HK-2 (cell line): ENCODE results near the gene EPHA3.

Experiments
- DNase-seq: peaks from one replicate; pipeline ENCODE4 v3.0.0-alpha.2; 2018; ENCODE audit not compliant: unreplicated experiment

Gene EPHA3

DNA sequence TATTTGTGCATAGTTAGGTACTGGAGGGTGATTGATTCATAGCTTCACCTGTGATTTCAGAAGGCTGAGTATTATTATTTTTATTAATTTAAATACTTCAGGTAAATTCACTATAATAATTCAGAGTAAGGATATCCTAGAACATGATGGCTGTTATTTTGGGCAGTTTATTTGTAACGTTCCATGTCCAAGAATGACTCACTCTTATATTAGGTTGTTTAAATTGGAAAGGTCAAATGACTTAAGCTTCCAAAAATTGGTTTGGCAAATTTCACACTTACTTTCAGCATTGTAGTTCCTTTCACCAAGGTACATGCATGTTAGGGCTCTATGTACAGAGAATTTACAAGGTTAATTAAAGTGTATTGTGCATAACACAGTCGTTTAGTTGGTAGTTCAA is 120.2 kb downstream of the EPHA3 start:
- DNase-seq = no peak

DNA sequence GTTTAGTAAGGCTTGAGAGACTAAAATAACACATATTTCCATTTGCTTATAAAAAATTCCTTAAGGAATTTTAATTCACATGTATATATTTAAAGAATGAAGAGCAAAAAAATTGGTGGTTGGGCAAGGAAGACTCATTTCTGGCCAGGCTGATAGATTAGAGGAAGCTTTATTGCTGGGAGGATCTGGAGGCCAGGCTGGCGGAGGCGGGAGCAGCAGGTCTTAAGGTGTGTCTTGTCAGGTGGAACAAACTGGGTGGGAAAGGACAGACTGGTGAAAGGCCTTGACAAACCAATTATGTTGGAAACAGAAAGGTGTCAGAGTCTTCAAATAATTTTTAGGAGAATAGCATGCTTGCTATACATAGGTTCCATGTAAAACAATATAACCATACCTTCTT is 124.7 kb downstream of the EPHA3 start:
- DNase-seq = no peak

DNA sequence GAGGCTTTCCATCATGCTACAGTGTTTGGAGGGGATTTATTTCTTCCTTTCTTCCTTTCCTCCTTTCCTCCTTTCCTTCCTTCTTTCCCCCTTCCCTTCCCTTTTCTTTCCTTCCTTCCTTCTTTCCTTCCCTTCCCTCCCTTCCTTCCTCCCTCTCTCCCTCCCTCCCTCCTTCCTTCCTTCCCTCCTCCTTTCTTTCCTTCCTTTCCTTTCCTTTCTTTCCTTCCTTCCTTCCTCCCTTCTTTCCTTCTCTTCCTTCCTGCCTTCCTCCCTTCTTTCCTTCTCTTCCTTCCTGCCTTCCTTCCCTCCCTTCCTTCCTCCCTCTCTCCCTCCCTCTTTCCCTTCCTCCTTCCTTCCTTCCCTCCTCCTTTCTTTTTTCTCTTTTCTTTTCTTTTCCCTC is 127.2 kb downstream of the EPHA3 start:
- DNase-seq = no peak

DNA sequence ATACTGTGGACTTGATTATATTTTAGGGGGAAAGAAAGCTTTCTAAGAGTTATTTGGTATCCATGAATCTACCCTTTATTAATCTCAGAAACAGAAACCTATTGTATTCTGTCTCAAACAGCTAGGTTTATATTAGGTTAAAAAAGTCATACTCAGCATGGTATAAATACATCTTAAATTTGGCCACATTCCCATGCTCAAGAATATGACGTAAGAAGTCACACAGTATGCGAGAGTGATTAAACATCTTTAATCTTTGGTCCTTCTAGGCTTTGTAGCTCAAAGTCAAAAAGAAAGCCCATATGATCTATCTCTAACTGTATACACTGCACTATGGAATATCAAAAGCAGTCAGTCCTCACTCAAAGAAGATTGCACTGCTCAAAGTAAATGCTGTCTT is 131.4 kb downstream of the EPHA3 start:
- no peak for DNase-seq

DNA sequence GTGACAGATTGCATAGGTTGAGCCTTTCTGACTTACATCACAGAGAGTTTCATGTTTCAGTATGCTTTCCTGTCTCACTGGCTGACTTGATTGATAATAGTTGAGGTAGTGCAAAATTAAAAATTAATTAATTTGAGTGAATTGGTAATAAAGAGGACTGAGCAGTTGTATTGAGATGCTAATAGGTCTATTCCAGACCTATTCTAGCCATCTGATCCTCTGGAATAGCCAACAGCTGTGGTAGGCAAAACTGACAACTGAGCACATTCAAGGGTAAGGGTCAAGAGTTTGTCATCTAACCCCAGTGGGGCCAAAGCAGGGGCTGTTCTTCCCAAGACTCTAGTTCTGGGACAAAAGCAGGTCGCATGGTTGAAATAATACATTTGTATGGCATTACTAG is 132.4 kb downstream of the EPHA3 start:
- no peak for DNase-seq

DNA sequence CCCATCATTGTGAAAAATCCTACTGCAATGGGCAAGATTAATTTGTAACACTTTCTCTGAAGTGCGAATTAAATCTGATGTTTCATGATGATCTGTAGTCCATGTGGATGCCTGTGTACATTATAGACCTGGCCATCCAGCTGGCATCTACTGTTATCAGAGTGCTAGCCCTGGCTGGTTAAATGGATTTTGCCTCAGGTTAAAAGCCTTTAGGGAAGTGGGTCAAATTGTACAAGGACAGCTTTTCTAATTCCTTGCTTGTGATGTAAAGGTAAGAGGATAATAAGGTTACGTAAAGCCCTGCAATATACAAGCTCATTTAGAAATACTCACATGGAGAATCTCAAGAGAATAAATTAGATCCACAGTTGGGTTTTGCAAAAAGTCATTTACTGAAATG is 138.2 kb downstream of the EPHA3 start:
- DNase-seq = no peak

DNA sequence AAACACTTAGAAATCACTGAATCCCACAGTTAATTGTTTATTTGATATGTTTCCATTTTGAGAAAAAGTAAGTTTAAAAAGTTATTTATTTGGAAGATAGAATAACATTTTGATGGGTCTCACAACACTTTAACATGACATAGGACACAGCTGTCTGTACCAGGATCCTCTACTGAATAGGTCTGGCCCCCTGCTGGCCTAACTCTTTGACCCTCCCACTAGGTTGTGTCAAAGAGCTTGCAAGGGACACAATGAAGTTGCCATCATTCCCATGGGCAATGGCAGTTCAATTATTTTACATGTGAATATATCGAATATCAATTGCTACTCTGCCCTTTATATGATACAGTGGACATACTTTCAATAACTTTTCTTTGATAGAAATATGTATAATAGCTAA is 138.9 kb downstream of the EPHA3 start:
- DNase-seq = no peak

DNA sequence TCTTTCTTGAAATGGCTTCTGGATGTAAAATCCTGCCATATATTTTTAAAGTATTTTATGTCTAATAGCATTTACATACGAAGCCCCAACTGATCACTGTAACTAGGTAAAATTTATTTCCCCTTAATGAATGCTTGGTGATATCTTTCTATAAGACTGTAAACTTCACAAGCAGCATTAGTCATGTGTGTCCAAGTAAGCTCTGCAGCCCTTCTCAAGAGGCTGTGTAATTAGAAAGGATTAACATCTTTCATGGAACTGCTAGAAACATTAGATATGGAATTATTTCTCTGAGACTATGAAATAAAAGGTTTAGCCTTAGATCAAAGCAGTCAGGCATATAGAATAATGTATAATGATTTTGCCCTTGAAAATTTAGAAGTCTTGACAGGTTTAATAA is 143.3 kb downstream of the EPHA3 start:
- DNase-seq = no peak

DNA sequence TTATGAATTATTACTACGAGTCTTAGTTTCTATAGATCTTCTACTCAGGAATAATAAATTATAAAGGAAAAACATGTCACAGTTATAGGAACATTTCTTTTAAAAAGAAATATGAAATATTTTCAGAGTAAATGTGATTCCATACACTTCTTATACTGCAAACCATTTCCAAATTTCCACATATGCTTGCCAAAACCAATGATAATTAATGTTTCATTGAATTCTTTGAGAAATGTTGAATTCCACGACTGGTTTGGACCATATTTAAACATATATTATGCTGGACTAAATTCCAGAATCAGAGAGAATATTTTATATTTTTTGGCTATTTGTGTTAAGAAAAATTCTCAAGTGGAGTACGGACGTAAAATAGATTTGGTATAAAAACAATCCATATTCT is 144.6 kb downstream of the EPHA3 start:
- no peak for DNase-seq

DNA sequence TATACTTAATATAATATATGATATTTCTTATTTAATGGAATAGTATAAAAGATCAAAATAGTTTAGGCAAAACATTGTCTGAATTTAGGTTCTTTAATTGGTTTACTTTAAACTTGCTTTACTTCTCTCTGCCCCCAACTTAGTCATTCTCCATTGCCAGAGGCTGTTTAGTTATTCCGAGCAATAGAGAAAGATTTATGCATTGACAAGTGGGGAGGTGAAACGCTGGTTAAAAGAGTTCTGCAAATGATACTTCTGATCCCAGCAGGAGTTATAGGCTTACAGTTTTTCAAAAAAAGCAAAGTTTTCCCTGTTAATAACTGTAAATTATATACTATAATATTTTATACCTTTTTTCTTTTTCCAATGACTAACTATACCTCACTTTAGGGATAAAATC is 145.4 kb downstream of the EPHA3 start:
- DNase-seq = no peak

DNA sequence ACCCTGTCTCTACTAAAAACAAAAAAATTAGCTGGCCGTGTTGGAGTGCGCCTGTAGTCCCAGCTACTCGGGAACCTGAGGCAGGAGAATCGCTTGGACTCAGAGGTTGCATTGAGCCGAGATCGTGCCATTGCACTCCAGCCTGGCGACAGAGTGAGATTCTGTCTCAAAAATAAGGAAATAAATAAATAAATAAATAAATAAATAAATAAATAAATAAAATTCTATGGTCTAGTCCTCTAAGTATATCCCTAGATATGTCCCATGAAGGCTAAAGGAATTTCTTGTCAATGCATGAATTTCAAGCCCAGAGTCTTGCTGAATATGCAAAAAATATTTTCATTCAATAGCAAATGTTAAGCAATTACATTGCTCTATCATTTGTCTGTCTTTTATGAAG is 149.0 kb downstream of the EPHA3 start:
- no peak for DNase-seq

DNA sequence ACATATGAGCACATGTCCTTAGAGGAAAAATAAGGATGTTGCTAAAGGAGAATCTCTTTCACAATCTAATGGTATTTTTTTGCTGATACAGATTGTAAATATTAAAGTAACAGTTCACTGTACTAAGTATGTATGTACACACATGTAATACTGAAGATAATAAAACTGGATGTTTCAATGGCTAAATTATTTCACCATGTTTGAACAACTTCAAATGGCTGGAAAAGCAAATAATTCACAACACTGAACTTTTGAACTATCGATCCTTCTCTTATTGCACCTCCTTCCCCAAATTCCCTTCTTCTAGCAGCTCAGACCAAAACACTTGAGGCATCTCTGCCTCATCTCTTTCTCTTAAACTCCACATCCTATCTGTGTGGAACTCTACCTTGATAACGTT is 149.5 kb downstream of the EPHA3 start:
- DNase-seq = no peak

DNA sequence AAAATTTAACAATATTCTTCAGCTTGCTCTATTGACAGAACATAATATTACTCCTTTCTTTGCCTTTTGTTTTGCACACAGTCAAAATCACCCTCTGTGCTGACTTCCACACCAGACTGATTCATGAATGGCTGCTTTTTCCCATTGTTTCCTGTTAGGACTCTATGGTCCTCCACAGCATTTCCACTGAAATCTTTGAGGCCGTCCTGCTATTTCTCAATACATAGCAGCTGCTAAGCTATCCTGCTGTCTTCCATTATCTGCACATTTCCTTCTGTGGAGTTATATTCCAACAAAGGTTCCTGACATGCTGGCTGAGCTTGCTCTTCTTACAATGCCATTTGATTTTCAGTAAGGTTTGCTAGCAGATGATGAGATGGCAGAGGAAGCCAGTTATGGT is 153.3 kb downstream of the EPHA3 start:
- DNase-seq = no peak

DNA sequence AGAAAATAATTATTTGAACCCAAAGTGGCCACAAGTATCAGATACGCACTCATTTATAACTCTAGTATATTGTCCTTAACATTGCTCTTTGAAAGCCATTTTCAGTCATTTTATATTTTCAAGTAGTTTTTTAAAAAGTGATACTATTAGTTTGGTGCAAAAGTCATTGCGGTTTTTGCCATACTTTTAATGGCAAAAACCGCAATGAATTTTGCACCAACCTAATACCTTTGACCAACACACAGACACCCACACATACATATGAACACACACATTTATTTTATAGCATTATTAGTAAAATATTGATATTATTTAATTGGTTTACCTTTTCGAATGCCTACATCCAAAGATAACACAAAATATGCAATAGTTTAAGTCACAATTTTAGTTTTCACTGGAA is 154.3 kb downstream of the EPHA3 start:
- no peak for DNase-seq

DNA sequence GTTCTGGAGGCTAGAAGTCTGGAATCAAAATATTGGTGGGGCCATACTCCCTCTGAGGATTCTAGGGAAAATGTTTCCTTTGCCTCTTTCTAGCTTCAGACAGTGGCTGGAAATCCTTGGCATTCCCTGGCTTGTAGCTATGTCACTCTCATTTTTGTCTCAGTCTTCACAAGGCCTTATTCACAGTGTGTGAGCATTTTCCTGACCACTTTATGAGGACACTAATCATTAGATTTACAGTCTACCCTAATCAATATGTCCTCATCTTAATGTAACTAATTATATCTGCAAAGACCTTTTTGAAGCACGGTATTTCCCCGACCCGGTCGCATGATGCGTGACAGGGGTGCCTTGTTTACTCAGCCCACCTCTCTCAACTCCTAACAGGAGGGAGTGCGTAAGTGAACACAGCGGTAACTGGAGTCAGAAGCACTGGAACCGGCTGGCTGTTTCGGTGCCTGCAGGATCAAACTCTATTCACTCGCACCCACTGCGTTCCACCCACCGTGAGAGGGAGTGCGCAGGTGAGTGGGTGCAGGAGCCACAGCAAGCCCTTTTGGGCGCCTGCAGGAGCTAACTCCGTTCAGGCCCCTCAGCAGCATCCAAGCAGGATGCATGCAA is 155.0 kb downstream of the EPHA3 start:
- no peak for DNase-seq

DNA sequence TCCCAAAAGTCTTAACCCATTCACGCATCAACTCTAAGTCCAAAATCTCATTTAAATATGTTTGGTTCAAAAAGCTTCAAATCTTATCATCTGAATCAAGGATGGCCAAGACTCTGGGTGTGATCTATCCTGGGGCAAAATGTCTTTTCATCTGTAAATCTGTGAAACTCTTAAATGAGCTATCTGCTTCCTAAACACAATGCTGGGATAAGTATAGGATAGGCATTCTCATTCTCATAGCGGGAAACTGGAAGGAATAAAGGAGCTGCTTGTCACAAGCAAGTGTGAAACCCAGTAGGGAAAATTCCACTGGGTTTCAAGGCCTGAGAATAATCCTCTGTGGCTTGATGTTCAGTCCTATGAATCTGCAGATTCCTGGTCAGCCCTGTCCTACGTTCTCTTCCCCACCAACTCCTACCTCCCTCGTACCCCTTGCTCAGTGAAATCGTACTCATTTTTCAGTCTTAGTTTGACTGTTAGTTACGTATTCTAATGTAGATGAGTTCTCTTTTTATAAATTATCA is 156.7 kb downstream of the EPHA3 start:
- no peak for DNase-seq

DNA sequence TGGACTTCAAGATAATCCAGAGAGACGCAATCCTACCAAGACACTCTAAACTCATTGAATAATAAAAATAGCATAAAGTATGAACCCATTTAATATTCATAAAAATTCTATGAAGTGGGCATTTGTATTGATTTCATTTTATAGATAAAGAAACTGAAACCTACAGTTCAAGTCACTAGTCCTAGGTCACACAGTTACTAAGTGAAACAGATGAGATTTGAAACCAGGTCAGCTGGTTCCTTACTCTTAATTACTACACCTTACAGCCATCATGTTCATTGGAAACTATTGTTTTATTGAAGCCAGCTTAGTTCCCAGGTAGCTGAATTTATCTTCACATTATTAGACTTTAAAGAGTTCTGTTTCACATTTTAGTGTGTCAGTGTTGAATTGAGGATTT is 158.7 kb downstream of the EPHA3 start:
- no peak for DNase-seq

DNA sequence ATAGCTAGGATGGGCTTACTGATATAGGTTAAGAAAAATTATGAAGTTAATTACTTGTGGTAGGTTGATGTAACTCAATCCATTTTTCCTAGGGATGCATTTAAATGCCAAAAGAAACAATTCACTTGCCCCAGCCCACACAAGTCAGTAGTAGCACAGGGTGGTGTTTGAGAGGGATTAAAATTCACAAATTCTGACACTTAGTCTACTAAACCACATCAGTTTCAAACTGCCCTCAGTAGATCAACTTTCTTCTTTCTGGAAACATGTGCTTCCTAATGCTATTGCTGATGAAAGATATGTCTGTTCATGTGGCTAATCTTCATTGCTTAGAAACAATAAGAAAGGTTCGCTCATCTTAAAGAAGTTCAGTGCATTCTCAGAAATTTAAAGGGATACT is 160.6 kb downstream of the EPHA3 start:
- DNase-seq = no peak

DNA sequence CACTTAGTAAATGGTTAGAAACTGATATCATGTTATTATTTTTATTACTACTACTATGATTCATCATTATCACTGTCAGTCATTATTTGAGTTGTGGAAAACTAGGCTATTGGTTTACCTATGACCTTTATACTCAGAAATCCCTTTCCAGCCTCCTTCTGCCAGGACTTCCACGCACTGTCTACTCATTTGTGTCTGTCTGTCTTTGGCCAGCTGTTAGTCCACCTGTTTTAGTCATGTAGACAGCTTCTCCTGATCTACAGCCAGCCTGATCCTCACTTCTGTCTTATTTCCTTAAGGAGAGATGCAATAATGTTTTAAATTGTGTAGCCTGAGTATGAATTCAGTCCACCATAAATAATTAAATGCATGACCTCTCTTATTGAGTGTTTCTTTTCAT is 162.8 kb downstream of the EPHA3 start:
- no peak for DNase-seq

DNA sequence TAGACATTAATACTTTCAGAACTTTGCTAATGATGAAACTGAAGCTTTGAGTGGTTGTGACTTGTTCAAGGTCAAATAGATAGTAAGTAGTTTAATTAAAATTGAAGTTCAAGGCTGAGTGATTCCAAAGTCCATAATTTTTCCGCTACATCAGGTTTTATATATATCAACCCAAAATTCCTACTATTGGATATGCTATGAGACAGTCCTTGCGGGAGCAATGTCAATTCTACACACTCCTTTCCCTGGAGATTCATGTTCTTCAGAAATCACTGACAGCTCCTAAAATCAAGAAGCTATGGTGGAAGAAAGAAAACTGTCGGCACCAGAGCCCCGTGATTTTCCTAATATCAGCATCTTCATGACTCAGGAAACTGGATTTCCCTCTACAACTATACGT is 167.6 kb downstream of the EPHA3 start:
- DNase-seq = no peak

DNA sequence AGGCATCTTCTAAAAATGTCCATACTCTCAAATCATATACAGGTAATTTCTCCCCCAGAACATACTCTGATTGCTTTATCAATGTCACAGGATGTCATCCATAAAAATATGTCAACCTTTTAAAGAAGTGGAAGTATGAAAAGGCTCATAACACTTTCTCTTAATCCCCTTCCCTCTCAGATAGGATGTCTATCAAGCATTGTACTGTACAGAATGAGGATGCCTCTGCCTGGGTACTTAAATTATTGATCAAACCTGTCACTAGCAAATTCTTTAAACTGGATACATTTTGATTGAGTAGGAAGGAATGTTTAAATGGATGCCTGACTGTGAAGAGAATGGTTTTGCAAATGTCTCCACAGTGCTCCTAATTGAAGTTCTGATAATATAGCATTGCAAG is 168.7 kb downstream of the EPHA3 start:
- DNase-seq = no peak

DNA sequence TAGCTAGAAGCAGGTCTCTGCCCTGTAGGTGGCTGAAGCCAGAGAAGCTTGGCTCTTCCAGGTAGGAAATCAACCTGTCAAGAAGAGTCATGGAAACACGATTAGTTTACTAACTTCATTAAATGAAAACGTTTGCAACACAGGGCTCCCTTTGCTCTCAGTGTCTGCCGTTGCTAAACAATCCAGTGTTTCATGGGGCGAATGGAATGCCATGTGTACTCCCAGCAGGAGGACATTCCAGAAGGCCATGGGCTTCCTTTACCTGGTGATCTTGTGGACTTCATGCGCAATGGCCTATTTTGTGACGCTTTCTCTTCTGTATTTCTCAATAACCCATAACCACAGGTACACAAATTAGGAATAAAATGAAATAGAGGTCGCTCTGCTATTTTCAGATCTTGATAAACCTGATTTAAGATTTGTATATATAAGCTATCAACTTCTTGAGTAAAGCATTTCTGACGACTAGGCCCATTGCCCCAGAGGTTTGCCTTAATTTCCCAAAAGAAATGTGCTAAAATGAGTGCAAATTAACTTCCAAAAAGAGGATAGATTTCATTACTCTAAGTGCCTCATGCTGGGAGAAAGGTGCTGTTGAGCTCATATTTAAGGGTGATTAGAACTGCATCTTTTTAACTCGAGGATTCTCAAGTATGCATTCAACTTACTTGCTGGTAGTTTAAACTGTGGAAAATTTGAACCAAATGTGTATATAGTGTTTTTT is 171.0 kb downstream of the EPHA3 start:
- no peak for DNase-seq

DNA sequence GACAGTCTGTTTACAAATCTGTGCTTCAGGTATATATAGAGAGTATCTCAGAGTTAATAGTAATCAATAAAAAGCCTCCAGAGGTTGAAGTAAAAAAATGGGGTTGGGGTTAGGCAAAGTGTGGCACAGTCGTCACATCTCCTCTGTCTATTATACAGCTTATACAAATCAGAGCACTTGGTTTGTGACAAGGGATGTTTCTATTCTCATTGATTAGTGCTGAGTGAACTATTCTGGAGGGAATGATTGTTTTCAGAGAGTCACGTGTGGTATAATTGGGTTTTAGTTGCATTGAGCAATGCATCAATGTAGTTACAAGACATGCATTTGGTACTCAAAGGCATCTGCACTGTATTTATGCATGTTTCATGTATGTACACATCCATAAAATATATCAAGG is 172.9 kb downstream of the EPHA3 start:
- no peak for DNase-seq

DNA sequence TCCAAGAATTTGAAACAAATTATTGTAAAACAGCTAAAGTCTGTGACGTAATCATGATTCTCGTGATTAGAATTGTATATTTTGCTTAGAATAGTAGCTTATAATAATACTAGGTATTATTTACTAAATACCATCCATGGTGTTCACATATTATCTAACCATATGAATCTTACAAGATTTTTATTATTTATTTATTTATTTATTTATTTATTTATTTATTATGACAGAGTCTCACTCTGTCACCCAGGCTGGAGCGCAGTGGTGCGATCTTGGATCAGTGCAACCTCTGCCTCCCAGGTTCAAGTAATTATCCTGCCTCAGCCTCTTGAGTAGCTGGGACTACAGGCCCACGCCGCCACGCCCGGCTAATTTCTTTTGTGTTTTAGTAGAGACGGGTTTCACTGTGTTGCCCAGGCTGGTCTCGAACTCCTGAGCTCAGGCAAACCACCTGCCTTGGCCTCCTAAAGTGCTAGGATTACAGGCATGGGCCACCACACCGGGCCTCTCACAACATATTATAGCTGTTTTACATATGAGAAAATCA is 173.5 kb downstream of the EPHA3 start:
- DNase-seq = no peak
